ENCODE data around the gene APMAP.
"Not testable (repeated sequence)": the region's sequence is repeated elsewhere in the genome, so short reads cannot be mapped to it uniquely, and the experiment has no call there.

The APMAP gene

GRCh38 chr20:24936526-24937407 lies 55.8 kb downstream of the APMAP start:
- H3K9me3 ChIP-seq (ENCODE audit: control insufficient read depth in 5 of 5, low read length in 5 of 5), result peaks cover 0 to 10% (median 0%) of the 10 kb centered on the region in 5 donors
- no peak overlapping the region for H3K4me3 ChIP-seq (ENCODE audit: low read depth in 1 of 5, low read length in 5 of 5)
- no peaks in the 10 kb centered on the region for H3K27me3 ChIP-seq (ENCODE audit: control insufficient read depth in 5 of 5, insufficient read depth in 4 of 5, low read length in 5 of 5)
- no peak overlapping the region for H3K9ac ChIP-seq (ENCODE audit: low read length in 5 of 5)
- no peak overlapping the region for H3K27ac ChIP-seq (ENCODE audit: low read depth, low read length)
- H3K4me1 ChIP-seq (ENCODE audit: control insufficient read depth in 5 of 5, insufficient read depth in 5 of 5, low read length in 5 of 5), result no peaks in the 10 kb centered on the region
- H3K36me3 ChIP-seq (ENCODE audit: control insufficient read depth in 5 of 5, insufficient read depth in 5 of 5, low read length in 5 of 5), result no peaks in the 10 kb centered on the region

- H3K9me3 ChIP-seq (ENCODE audit: control insufficient read depth in 5 of 5, low read length in 5 of 5), result peaks cover 0 to 10% (median 0%) of the 10 kb centered on the region in 5 donors
- H3K27ac ChIP-seq (ENCODE audit: low read depth, low read length), result no peak overlapping the region
- no peaks in the 10 kb centered on the region for H3K36me3 ChIP-seq (ENCODE audit: control insufficient read depth in 5 of 5, insufficient read depth in 5 of 5, low read length in 5 of 5)
- no peak overlapping the region for H3K4me3 ChIP-seq (ENCODE audit: low read depth in 1 of 5, low read length in 5 of 5)
- H3K4me1 ChIP-seq (ENCODE audit: control insufficient read depth in 5 of 5, insufficient read depth in 5 of 5, low read length in 5 of 5), result peaks cover 0 to 6% (median 2%) of the 10 kb centered on the region in 5 donors
- no peak overlapping the region for H3K9ac ChIP-seq (ENCODE audit: low read length in 5 of 5)
- no peaks in the 10 kb centered on the region for H3K27me3 ChIP-seq (ENCODE audit: control insufficient read depth in 5 of 5, insufficient read depth in 4 of 5, low read length in 5 of 5)
Measured at GRCh38 chr20:24935766-24936525, 56.6 kb downstream of the APMAP start.

GRCh38 chr20:24935140-24935539 lies 57.4 kb downstream of the APMAP start:
- no peak overlapping the region for H3K27ac ChIP-seq (ENCODE audit: low read depth, low read length)
- H3K9me3 ChIP-seq (ENCODE audit: control insufficient read depth in 5 of 5, low read length in 5 of 5), result peaks cover 0 to 10% (median 0%) of the 10 kb centered on the region in 5 donors
- H3K4me3 ChIP-seq (ENCODE audit: low read depth in 1 of 5, low read length in 5 of 5), result no peak overlapping the region
- H3K9ac ChIP-seq (ENCODE audit: low read length in 5 of 5), result no peak overlapping the region
- H3K4me1 ChIP-seq (ENCODE audit: control insufficient read depth in 5 of 5, insufficient read depth in 5 of 5, low read length in 5 of 5), result peaks cover 0 to 11% (median 8%) of the 10 kb centered on the region in 5 donors
- no peaks in the 10 kb centered on the region for H3K36me3 ChIP-seq (ENCODE audit: control insufficient read depth in 5 of 5, insufficient read depth in 5 of 5, low read length in 5 of 5)
- H3K27me3 ChIP-seq (ENCODE audit: control insufficient read depth in 5 of 5, insufficient read depth in 4 of 5, low read length in 5 of 5), result no peaks in the 10 kb centered on the region

GRCh38 chr20:24934716-24935115 lies 57.8 kb downstream of the APMAP start:
- peaks cover 0 to 10% (median 0%) of the 10 kb centered on the region in 5 donors for H3K9me3 ChIP-seq (ENCODE audit: control insufficient read depth in 5 of 5, low read length in 5 of 5)
- no peak overlapping the region for H3K9ac ChIP-seq (ENCODE audit: low read length in 5 of 5)
- no peaks in the 10 kb centered on the region for H3K27me3 ChIP-seq (ENCODE audit: control insufficient read depth in 5 of 5, insufficient read depth in 4 of 5, low read length in 5 of 5)
- no peak overlapping the region for H3K27ac ChIP-seq (ENCODE audit: low read depth, low read length)
- no peak overlapping the region for H3K4me3 ChIP-seq (ENCODE audit: low read depth in 1 of 5, low read length in 5 of 5)
- peaks cover 0 to 15% (median 8%) of the 10 kb centered on the region in 5 donors for H3K4me1 ChIP-seq (ENCODE audit: control insufficient read depth in 5 of 5, insufficient read depth in 5 of 5, low read length in 5 of 5)
- no peaks in the 10 kb centered on the region for H3K36me3 ChIP-seq (ENCODE audit: control insufficient read depth in 5 of 5, insufficient read depth in 5 of 5, low read length in 5 of 5)

GRCh38 chr20:24934101-24934661 lies 58.4 kb downstream of the APMAP start:
- Histone ChIP-seq H3K4me3 (ENCODE audit: low read depth in 1 of 5, low read length in 5 of 5) (no peak overlapping the region), H3K9me3 (ENCODE audit: control insufficient read depth in 5 of 5, low read length in 5 of 5) (peaks cover 0 to 10% (median 0%) of the 10 kb centered on the region in 5 donors), H3K27ac (ENCODE audit: low read depth, low read length) (no peak overlapping the region), H3K36me3 (ENCODE audit: control insufficient read depth in 5 of 5, insufficient read depth in 5 of 5, low read length in 5 of 5) (no peaks in the 10 kb centered on the region), H3K9ac (ENCODE audit: low read length in 5 of 5) (no peak overlapping the region), H3K27me3 (ENCODE audit: control insufficient read depth in 5 of 5, insufficient read depth in 4 of 5, low read length in 5 of 5) (no peaks in the 10 kb centered on the region), H3K4me1 (ENCODE audit: control insufficient read depth in 5 of 5, insufficient read depth in 5 of 5, low read length in 5 of 5) (peaks cover 0 to 15% (median 8%) of the 10 kb centered on the region in 5 donors)

GRCh38 chr20:24933266-24933908 lies 59.2 kb downstream of the APMAP start:
- Histone ChIP-seq H3K4me3 (ENCODE audit: low read depth in 1 of 5, low read length in 5 of 5) (no peak overlapping the region), H3K9ac (ENCODE audit: low read length in 5 of 5) (no peak overlapping the region), H3K36me3 (ENCODE audit: control insufficient read depth in 5 of 5, insufficient read depth in 5 of 5, low read length in 5 of 5) (no peaks in the 10 kb centered on the region), H3K4me1 (ENCODE audit: control insufficient read depth in 5 of 5, insufficient read depth in 5 of 5, low read length in 5 of 5) (peaks cover 0 to 15% (median 8%) of the 10 kb centered on the region in 5 donors), H3K9me3 (ENCODE audit: control insufficient read depth in 5 of 5, low read length in 5 of 5) (peaks cover 0 to 10% (median 0%) of the 10 kb centered on the region in 5 donors), H3K27ac (ENCODE audit: low read depth, low read length) (no peak overlapping the region), H3K27me3 (ENCODE audit: control insufficient read depth in 5 of 5, insufficient read depth in 4 of 5, low read length in 5 of 5) (no peaks in the 10 kb centered on the region)

- Histone ChIP-seq H3K4me1 (ENCODE audit: control insufficient read depth in 5 of 5, insufficient read depth in 5 of 5, low read length in 5 of 5) (peaks cover 0 to 15% (median 8%) of the 10 kb centered on the region in 5 donors), H3K9me3 (ENCODE audit: control insufficient read depth in 5 of 5, low read length in 5 of 5) (peaks cover 0 to 10% (median 0%) of the 10 kb centered on the region in 5 donors)
- H3K27ac ChIP-seq (ENCODE audit: low read depth, low read length); H3K9ac ChIP-seq (ENCODE audit: low read length in 5 of 5); H3K36me3 ChIP-seq (ENCODE audit: control insufficient read depth in 5 of 5, insufficient read depth in 5 of 5, low read length in 5 of 5); H3K4me3 ChIP-seq (ENCODE audit: low read depth in 1 of 5, low read length in 5 of 5); H3K27me3 ChIP-seq (ENCODE audit: control insufficient read depth in 5 of 5, insufficient read depth in 4 of 5, low read length in 5 of 5): not testable (repeated sequence)
Measured at GRCh38 chr20:24931893-24932292, 60.7 kb downstream of the APMAP start.

- H3K27ac ChIP-seq (ENCODE audit: low read depth, low read length); H3K9me3 ChIP-seq (ENCODE audit: control insufficient read depth in 5 of 5, low read length in 5 of 5); H3K27me3 ChIP-seq (ENCODE audit: control insufficient read depth in 5 of 5, insufficient read depth in 4 of 5, low read length in 5 of 5); H3K4me3 ChIP-seq (ENCODE audit: low read depth in 1 of 5, low read length in 5 of 5); H3K36me3 ChIP-seq (ENCODE audit: control insufficient read depth in 5 of 5, insufficient read depth in 5 of 5, low read length in 5 of 5); H3K9ac ChIP-seq (ENCODE audit: low read length in 5 of 5): not testable (repeated sequence)
- peaks cover 0 to 15% (median 8%) of the 10 kb centered on the region in 5 donors for H3K4me1 ChIP-seq (ENCODE audit: control insufficient read depth in 5 of 5, insufficient read depth in 5 of 5, low read length in 5 of 5)
Measured at GRCh38 chr20:24930724-24931688, 61.5 kb downstream of the APMAP start.

All from subcutaneous abdominal adipose tissue (tissue), 5 donors.